Measurements from ENCODE around the gene SH2B3.

GRCh38 chr12:111447571-111448265 is 42.0 kb downstream of the SH2B3 start:
- TF ChIP-seq, protein P1, sequence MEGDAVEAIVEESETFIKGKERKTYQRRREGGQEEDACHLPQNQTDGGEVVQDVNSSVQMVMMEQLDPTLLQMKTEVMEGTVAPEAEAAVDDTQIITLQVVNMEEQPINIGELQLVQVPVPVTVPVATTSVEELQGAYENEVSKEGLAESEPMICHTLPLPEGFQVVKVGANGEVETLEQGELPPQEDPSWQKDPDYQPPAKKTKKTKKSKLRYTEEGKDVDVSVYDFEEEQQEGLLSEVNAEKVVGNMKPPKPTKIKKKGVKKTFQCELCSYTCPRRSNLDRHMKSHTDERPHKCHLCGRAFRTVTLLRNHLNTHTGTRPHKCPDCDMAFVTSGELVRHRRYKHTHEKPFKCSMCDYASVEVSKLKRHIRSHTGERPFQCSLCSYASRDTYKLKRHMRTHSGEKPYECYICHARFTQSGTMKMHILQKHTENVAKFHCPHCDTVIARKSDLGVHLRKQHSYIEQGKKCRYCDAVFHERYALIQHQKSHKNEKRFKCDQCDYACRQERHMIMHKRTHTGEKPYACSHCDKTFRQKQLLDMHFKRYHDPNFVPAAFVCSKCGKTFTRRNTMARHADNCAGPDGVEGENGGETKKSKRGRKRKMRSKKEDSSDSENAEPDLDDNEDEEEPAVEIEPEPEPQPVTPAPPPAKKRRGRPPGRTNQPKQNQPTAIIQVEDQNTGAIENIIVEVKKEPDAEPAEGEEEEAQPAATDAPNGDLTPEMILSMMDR (IDR thresholded peaks at IDR 0.05), result no peak
- TF ChIP-seq EZH2phosphoT487 (IDR thresholded peaks at IDR 0.05) (no peak), EZH2 (IDR thresholded peaks at IDR 0.05) (no peak)
